Smooth muscle cell (in vitro differentiated cells): ENCODE measurements around the gene SKAP2. TPM values are rescaled to one million over a fixed set of nuclear protein-coding genes. Genes with fewer than 3 reads are reported as not detected.

ENCODE experiments used
- DNase-seq: peaks from one replicate; lab custom pipeline; 2025; ENCODE audit not compliant: unreplicated experiment; lab: John Stamatoyannopoulos, UW
- H2AFZ ChIP-seq: fragments of 200-600 bp; sonication (generic); 2 replicates; pipeline ENCODE4 v1.6.0; 2016; ENCODE audit warnings: antibody characterized with exemption, low read depth, mild to moderate bottlenecking
- H3F3A ChIP-seq: fragments of 200-600 bp; sonication (generic); 2 replicates; pipeline ENCODE4 v1.6.0; 2017; ENCODE audit warnings: antibody characterized with exemption, low read depth
- H3K27ac ChIP-seq: fragments of 200-600 bp; sonication (generic); 2 replicates; pipeline ENCODE4 v1.5.1; 2016; ENCODE audit warnings: low read depth, mild to moderate bottlenecking
- H3K27me3 ChIP-seq: fragments of 200-600 bp; sonication (generic); 2 replicates; pipeline ENCODE4 v1.6.1; 2016; ENCODE audit warnings: low read depth, mild to moderate bottlenecking
- H3K36me3 ChIP-seq: fragments of 200-600 bp; sonication (generic); 2 replicates; pipeline ENCODE4 v1.5.1; 2016; ENCODE audit warnings: low read depth
- H3K4me1 ChIP-seq: fragments of 200-600 bp; sonication (generic); 2 replicates; pipeline ENCODE4 v1.5.1; 2016; ENCODE audit warnings: low read depth
- H3K4me2 ChIP-seq: fragments of 200-600 bp; sonication (generic); 2 replicates; pipeline ENCODE4 v1.6.0; 2016; ENCODE audit warnings: mild to moderate bottlenecking
- H3K4me3 ChIP-seq: fragments of 200-600 bp; sonication (generic); 2 replicates; pipeline ENCODE4 v1.5.1; 2016; ENCODE audit warnings: mild to moderate bottlenecking
- H3K79me2 ChIP-seq: fragments of 200-600 bp; sonication (generic); 2 replicates; pipeline ENCODE4 v1.6.0; 2016; ENCODE audit warnings: low read depth, mild to moderate bottlenecking
- H3K9ac ChIP-seq: fragments of 200-600 bp; sonication (generic); 2 replicates; pipeline ENCODE4 v1.6.0; 2016; ENCODE audit warnings: low read depth
- H3K9me3 ChIP-seq: fragments of 200-600 bp; sonication (generic); replicated peaks from 2 replicates; pipeline ENCODE4 v1.5.1; 2016; ENCODE audit warnings: low read depth
- H4K20me1 ChIP-seq: fragments of 200-600 bp; sonication (generic); 2 replicates; pipeline ENCODE4 v1.6.0; 2016; ENCODE audit warnings: low read depth
- CTCF ChIP-seq: fragments of 200-600 bp; sonication (generic); IDR thresholded peaks from 2 replicates; pipeline ENCODE4 v1.5.1; 2017; ENCODE audit warnings: borderline replicate concordance, mild to moderate bottlenecking, antibody characterized with exemption; ENCODE audit not compliant: insufficient read depth, poor library complexity, severe bottlenecking
- WGBS: methylation state at CpG from one replicate; pipeline ENCODE4 v1.1.7; 2016; ENCODE audit warnings: low lambda C conversion rate; 5-methylcytosine and 5-hydroxymethylcytosine counted together
- polyA plus RNA-seq: library from polyadenylated mRNA; unstranded; fragments of >200 nt; fragmentation: Nextera tagmentation; extraction: Ambion mirVana; gene quantifications from 2 replicates; pipeline ENCODE4 v1.2.1, GENCODE V29; 2016
- total RNA-seq: library from RNA; depleted of rRNA; stranded (reverse); fragments of >200 nt; gene quantifications from 2 replicates; pipeline ENCODE4 v1.2.3, GENCODE V29; 2014

SKAP2 gene
- total and polyA plus RNA-seq, 2 experiments from 2014 or later, result 7.7 to 14.8 TPM

- no peak overlapping the region for H3K27ac ChIP-seq
- H3K4me2 ChIP-seq, result no peak overlapping the region
- no peaks in the 10 kb centered on the region for H3K79me2 ChIP-seq
- H3K36me3 ChIP-seq, result no peaks in the 10 kb centered on the region
- no peaks in the 10 kb centered on the region for H3F3A ChIP-seq
- 82% methylated on average over 6 of the region's 6 CpGs for WGBS
- DNase-seq, result no peak
- no peaks in the 10 kb centered on the region for H3K27me3 ChIP-seq
- H4K20me1 ChIP-seq, result no peaks in the 10 kb centered on the region
- no peak overlapping the region for H3K9ac ChIP-seq
- no peaks in the 10 kb centered on the region for H3K9me3 ChIP-seq
- H2AFZ ChIP-seq, result no peak overlapping the region
- H3K4me1 ChIP-seq, result no peaks in the 10 kb centered on the region
- no peak for TF ChIP-seq CTCF
- no peak overlapping the region for H3K4me3 ChIP-seq
These were observed 226.8 kb downstream of the SKAP2 start for GRCh38 chr7:26637610-26638009.

GRCh38 chr7:26636808-26637207 is 227.6 kb downstream of the SKAP2 start:
- no peaks in the 10 kb centered on the region for H3K79me2 ChIP-seq
- no peaks in the 10 kb centered on the region for H3F3A ChIP-seq
- H4K20me1 ChIP-seq, result no peaks in the 10 kb centered on the region
- no peak overlapping the region for H3K4me3 ChIP-seq
- no peak overlapping the region for H2AFZ ChIP-seq
- DNase-seq, result no peak
- H3K9ac ChIP-seq, result no peak overlapping the region
- 93% methylated on average over 3 of the region's 3 CpGs for WGBS
- H3K27ac ChIP-seq, result no peak overlapping the region
- no peaks in the 10 kb centered on the region for H3K27me3 ChIP-seq
- TF ChIP-seq CTCF, result no peak
- no peaks in the 10 kb centered on the region for H3K4me1 ChIP-seq
- no peaks in the 10 kb centered on the region for H3K36me3 ChIP-seq
- H3K4me2 ChIP-seq, result no peak overlapping the region
- H3K9me3 ChIP-seq, result no peaks in the 10 kb centered on the region

- no peak overlapping the region for H3K9ac ChIP-seq
- no peak overlapping the region for H3K4me3 ChIP-seq
- H3K9me3 ChIP-seq, result no peaks in the 10 kb centered on the region
- DNase-seq, result no peak
- H3K79me2 ChIP-seq, result no peaks in the 10 kb centered on the region
- no peaks in the 10 kb centered on the region for H4K20me1 ChIP-seq
- H3K4me2 ChIP-seq, result no peak overlapping the region
- no peaks in the 10 kb centered on the region for H3K27me3 ChIP-seq
- H3K4me1 ChIP-seq, result no peaks in the 10 kb centered on the region
- H2AFZ ChIP-seq, result no peak overlapping the region
- 93% methylated on average over 3 of the region's 3 CpGs for WGBS
- H3F3A ChIP-seq, result no peaks in the 10 kb centered on the region
- H3K36me3 ChIP-seq, result no peaks in the 10 kb centered on the region
- H3K27ac ChIP-seq, result no peak overlapping the region
- TF ChIP-seq CTCF, result no peak
These were observed 230.8 kb downstream of the SKAP2 start for GRCh38 chr7:26633557-26633956.

GRCh38 chr7:26631601-26632000 is 232.8 kb downstream of the SKAP2 start:
- TF ChIP-seq CTCF, result no peak
- H3K27me3 ChIP-seq, result no peaks in the 10 kb centered on the region
- H3K9ac ChIP-seq, result no peak overlapping the region
- no peaks in the 10 kb centered on the region for H3K36me3 ChIP-seq
- H3K4me1 ChIP-seq, result no peaks in the 10 kb centered on the region
- no peak for DNase-seq
- H3K9me3 ChIP-seq, result no peaks in the 10 kb centered on the region
- WGBS, result 97% methylated on average over 6 of the region's 6 CpGs
- H3F3A ChIP-seq, result no peaks in the 10 kb centered on the region
- no peaks in the 10 kb centered on the region for H3K79me2 ChIP-seq
- no peaks in the 10 kb centered on the region for H4K20me1 ChIP-seq
- H3K4me2 ChIP-seq, result no peak overlapping the region
- no peak overlapping the region for H3K4me3 ChIP-seq
- no peak overlapping the region for H3K27ac ChIP-seq
- no peak overlapping the region for H2AFZ ChIP-seq
